Occipital lobe (tissue), 2 donors: Measurements from ENCODE around the gene IL12A. TPM values are rescaled to one million over a fixed set of nuclear protein-coding genes. Genes with fewer than 3 reads are reported as not detected.

Source experiments
- DNase-seq: peaks from one replicate; lab custom pipeline; 2025; lab: John Stamatoyannopoulos, UW
- total RNA-seq: library from RNA; depleted of rRNA; stranded (reverse); fragments of >200 nt; gene quantifications from one replicate; pipeline ENCODE4 v1.2.3, GENCODE V29; 2014

The IL12A gene
- total RNA-seq, 1 donor from 2014 or later, result 0.47 TPM

GRCh38 chr3:160023476-160023875 lies 34.8 kb downstream of the IL12A start:
- DNase-seq, result no peak

- no peak for DNase-seq
Observed at GRCh38 chr3:160027541-160028195, 39.0 kb downstream of the IL12A start.

- DNase-seq, result no peak
Observed at GRCh38 chr3:160035757-160036156, 47.1 kb downstream of the IL12A start.

GRCh38 chr3:160038862-160039562 lies 50.4 kb downstream of the IL12A start:
- peak; percentile 17 for DNase-seq

GRCh38 chr3:160040181-160040580 lies 51.5 kb downstream of the IL12A start:
- DNase-seq, result no peak

- DNase-seq, result no peak
Observed at GRCh38 chr3:160041465-160041864, 52.8 kb downstream of the IL12A start.

GRCh38 chr3:160044121-160044520 lies 55.5 kb downstream of the IL12A start:
- DNase-seq, result no peak

Other genes starting within 250 kb of the IL12A start
- 50.4 TPM for gene SCHIP1, start 149.0 kb upstream of the IL12A start, total RNA-seq
- gene C3orf80, start 236.6 kb downstream of the IL12A start, total RNA-seq, result 15.0 TPM